Duodenal mucosa (tissue), 2 donors: Measurements from ENCODE around the gene FRS3.
"Not testable (repeated sequence)": the region's sequence is repeated elsewhere in the genome, so short reads cannot be mapped to it uniquely, and the experiment has no call there.

Experiments
- H3K27ac ChIP-seq: one replicate; pipeline ENCODE4 v1.7.0; 2013; ENCODE audit warnings: low read depth, low read length
- H3K27me3 ChIP-seq, 2 donors: one replicate each; pipeline ENCODE4 v1.7.0; 2013; ENCODE audit warnings: low read length in 2 of 2, control low read depth in 1 of 2; ENCODE audit not compliant: insufficient read depth in 2 of 2, control insufficient read depth in 1 of 2
- H3K36me3 ChIP-seq, 2 donors: one replicate each; pipeline ENCODE4 v1.7.0; 2013; ENCODE audit warnings: low read length in 2 of 2, control low read depth in 1 of 2; ENCODE audit not compliant: insufficient read depth in 2 of 2, control insufficient read depth in 1 of 2
- H3K4me1 ChIP-seq, 2 donors: one replicate each; pipeline ENCODE4 v1.7.0; 2013; ENCODE audit warnings: low read length in 2 of 2, control low read depth in 1 of 2; ENCODE audit not compliant: insufficient read depth in 2 of 2, control insufficient read depth in 1 of 2
- H3K4me3 ChIP-seq, 2 donors: one replicate each; pipeline ENCODE4 v1.7.0; 2013; ENCODE audit warnings: low read length in 2 of 2, low read depth in 1 of 2
- H3K9ac ChIP-seq, 2 donors: one replicate each; pipeline ENCODE4 v1.7.0; 2013; ENCODE audit warnings: low read length in 2 of 2, low read depth in 1 of 2
- H3K9me3 ChIP-seq, 2 donors: one replicate each; pipeline ENCODE4 v1.7.0; 2013; ENCODE audit warnings: low read length in 2 of 2, control low read depth in 1 of 2; ENCODE audit not compliant: control insufficient read depth in 1 of 2

The FRS3 gene

DNA sequence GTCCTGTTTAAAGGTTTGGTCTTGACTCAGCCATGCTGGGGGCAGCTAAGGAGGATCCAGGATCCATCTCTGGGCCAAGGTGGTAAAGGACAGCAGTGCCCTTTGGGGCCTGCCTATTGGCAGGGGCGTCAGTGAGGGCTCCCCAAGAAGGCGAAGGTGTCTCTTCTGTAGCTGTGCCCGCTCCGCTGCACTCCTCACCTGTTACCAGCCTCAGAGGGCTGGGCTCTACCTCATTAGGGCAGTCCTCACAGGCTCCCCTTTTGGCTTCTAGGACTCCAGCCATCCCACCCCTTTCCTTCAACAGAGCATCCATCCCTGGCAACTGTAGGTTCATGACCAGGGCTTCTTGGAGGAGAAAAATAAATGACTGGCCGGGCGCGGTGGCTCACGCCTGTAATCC is 10.3 kb downstream of the FRS3 start:
- H3K27me3 ChIP-seq, result no peaks in the 10 kb centered on the region
- H3K27ac ChIP-seq, result no peak overlapping the region
- H3K4me1 ChIP-seq, result peaks cover 4 to 5% of the 10 kb centered on the region in 2 donors
- no peaks in the 10 kb centered on the region for H3K9me3 ChIP-seq
- H3K9ac ChIP-seq, result no peak overlapping the region
- H3K36me3 ChIP-seq, result peaks cover 7 to 30% of the 10 kb centered on the region in 2 donors
- H3K4me3 ChIP-seq, result no peak overlapping the region

DNA sequence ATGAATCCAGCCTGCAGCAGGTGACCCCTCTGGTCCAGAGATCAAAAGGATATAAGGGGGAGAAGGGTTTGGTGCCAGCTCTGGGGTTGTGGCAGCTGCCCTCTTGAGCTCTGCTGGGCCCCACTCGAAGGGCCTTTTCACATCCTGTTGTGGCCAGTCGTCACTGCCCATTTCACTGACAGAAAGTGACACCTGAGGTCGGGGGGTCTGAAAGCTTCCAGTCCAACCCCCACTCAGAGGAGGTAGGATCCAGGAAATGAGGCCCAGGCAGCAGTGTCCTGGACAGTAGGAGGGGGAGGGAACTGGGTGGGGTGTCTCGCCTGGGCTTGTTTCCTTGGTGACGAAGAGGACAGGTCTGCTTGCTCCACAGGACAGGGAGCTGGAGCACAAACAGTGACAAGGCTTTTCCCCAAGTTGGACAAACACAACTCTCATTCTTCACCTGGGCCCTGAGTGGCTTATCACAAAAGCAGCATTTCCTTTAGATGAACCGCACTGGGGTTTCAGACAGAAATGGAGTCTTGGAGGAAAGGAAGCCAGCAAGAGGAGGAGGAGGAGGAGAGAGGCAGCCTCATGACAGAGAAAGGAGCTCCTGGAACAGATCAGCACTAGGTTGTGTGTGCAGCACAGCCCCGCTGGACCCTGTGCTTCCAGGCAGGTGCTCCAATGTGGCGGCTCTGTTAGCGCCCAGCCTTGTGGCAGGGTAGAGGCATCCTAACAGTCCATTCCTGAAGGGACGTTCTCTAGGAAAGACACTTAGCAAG is 11.0 kb downstream of the FRS3 start:
- no peak overlapping the region for H3K9ac ChIP-seq
- H3K27me3 ChIP-seq, result no peaks in the 10 kb centered on the region

DNA sequence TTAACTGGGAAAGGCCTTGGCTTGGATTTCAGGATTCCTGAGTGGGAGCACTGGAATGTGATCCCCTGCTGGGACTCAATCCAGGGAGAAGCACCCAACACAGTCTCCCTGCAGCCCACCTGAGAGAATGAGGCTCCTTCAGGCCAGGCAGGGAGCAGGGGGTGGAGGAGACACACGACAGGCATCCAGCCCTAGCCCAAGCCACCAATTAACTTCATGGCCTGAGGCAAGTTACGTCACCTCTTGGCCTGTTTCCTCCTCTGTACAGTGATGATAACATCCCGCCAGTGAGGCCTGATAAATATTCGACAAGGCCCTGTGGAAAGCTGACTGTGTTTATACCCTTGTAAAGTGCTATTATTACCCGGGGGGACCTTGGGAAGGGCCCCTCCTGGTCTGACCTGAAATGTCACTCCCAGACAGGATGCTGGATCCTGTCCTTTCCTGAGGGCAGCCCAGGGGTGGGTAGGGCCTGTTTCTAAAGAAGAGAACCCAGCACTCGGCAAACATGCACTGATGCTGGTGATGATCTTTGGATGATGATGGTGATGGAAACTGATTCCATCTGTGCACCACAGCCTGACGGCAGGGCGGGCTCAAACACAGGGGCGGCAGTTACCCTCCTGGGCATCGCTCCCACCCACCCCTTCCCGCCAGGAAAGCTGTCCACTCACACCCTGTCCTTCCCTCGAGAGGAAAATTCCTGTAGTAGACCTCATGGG is 12.4 kb downstream of the FRS3 start:
- Histone ChIP-seq H3K9ac (no peak overlapping the region), H3K4me3 (no peak overlapping the region), H3K27me3 (no peaks in the 10 kb centered on the region), H3K4me1 (peaks cover 4 to 5% of the 10 kb centered on the region in 2 donors), H3K27ac (no peak overlapping the region), H3K36me3 (peaks cover 0 to 19% of the 10 kb centered on the region in 2 donors), H3K9me3 (no peaks in the 10 kb centered on the region)

More for the DNA sequence above, 11.0 kb downstream of the FRS3 start:
- Histone ChIP-seq H3K4me3 (no peak overlapping the region), H3K27ac (no peak overlapping the region), H3K9me3 (no peaks in the 10 kb centered on the region), H3K36me3 (peaks cover 6 to 26% of the 10 kb centered on the region in 2 donors), H3K4me1 (peaks cover 4 to 5% of the 10 kb centered on the region in 2 donors)

DNA sequence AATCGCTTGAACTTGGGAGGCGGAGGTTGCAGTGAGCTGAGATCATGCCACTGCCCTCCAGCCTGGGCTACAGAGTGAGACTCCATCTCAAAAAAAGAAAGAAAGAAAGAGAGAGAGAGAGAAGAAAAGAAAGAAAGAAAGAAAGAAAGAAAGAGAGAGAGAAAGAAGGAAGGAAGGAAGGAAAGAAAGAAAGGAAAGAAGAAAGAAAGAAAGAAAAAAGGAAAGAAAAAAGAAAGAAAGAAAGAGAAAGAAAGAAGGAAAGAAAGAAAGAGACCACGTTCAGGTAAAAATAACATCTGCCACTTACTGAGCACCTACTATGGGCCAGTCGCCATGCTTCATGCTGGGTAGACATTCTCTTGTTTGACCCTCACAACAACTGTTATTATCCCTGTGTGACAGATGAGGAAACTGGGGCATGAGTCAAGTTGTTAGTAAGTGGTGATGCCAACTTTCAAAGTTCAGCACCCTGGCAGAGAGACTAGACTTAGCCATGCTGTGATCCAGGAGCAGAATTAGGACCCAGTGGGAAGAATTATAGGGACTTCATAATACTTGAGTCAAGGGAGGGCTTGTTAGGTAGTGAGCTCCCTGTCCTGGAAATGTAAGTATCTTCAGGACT is 13.5 kb downstream of the FRS3 start:
- not testable (repeated sequence) for H3K27me3 ChIP-seq, H3K4me3 ChIP-seq, H3K36me3 ChIP-seq, H3K9ac ChIP-seq, H3K27ac ChIP-seq, H3K4me1 ChIP-seq, H3K9me3 ChIP-seq

DNA sequence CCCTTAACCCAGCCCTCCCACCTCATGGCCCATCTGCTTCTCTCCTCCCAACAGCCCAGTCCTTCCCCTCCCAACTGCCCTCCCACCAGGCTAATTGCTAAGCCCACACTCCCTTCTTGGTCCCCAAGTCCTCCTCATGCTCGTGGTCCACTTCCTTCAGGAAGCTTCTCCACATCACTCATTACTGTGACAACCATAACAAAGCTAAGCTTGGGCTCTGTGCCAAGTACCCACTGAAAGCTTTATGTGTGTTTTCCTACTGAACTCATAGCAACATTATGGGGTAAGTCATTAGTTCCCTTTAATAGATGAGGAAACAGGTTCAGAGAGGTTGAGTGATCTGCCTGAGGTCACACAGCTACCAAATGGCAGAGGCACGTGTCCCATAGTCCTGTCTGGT is 16.2 kb downstream of the FRS3 start:
- Histone ChIP-seq H3K4me3 (no peak overlapping the region), H3K27me3 (no peaks in the 10 kb centered on the region), H3K9me3 (no peaks in the 10 kb centered on the region), H3K9ac (no peak overlapping the region), H3K36me3 (no peaks in the 10 kb centered on the region), H3K27ac (no peak overlapping the region), H3K4me1 (peaks cover 4 to 5% of the 10 kb centered on the region in 2 donors)

DNA sequence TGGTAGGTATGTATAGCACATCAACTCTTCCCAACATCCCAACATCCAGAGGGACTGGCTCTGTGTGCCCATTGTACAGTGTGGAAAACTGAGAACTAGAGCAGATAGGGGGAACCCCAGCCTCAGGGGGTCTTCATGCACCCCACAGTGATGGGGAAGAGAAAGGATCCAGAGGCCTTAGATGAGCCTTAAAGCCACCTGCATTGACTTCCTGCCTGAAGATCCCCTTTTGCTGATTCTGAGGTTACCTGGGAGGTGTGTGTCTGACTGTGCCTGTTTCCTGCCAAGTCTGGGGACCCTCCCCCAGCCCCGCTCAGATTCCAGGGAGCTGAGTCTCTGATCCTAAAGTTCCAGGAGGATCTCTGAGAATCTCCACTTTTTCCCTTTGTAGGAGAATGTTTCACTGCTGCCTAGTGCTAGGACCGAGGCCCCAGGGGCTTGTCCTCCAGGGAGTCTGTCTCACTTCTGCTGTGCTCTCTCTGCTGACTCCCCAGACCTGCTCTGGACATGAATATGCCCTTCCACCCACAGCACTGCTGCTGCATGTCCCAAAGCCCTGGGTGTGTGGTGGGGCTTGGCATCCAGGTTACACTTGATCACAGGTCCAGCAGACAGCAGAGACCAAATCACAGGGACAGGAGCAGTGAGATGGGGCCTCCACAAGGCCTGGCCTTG is 19.7 kb downstream of the FRS3 start:
- no peaks in the 10 kb centered on the region for H3K27me3 ChIP-seq
- no peak overlapping the region for H3K4me3 ChIP-seq
- no peaks in the 10 kb centered on the region for H3K4me1 ChIP-seq
- no peak overlapping the region for H3K9ac ChIP-seq
- no peak overlapping the region for H3K27ac ChIP-seq
- no peaks in the 10 kb centered on the region for H3K36me3 ChIP-seq
- H3K9me3 ChIP-seq, result no peaks in the 10 kb centered on the region

DNA sequence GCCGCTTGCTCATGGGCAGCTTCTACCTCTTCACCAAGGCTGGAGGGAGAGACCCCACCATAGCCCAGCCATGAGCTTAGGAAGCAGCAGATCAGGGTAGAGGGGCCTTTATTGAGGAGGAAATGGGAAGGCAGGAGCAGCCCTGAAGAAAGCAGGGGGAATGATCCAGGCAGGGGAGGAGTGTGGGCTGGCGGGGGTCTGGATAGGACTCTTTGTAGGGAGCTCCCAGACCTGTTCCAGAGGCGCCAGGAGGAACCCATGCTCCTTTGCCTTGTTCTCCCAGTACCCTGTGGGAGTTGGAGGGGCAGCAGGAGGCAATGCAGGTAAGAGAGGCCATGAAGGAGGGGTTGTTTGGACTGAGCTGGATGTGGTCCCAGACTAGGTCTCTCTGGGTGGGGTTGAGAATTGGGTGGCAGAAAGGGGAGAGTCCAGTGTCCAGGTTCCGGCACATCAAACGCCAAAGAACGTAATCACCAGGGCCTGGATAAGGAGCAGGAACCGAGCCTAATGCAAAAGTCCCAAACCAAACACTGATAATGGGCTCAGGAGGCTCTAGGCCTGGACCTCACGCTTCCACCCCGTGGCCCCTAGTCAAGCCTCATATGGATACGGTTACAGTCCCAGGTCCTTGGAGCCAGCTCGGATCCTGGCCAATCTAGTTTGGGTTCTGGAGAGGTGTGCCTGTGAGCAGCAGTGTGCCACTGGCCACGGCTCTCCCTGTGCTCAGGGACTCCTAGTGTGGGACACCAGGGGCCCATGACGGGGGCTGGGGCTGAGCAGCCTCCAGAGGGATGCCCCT is 20.4 kb downstream of the FRS3 start:
- H3K36me3 ChIP-seq, result no peaks in the 10 kb centered on the region
- H3K9me3 ChIP-seq, result no peaks in the 10 kb centered on the region
- no peak overlapping the region for H3K9ac ChIP-seq
- no peaks in the 10 kb centered on the region for H3K27me3 ChIP-seq
- no peaks in the 10 kb centered on the region for H3K4me1 ChIP-seq
- no peak overlapping the region for H3K27ac ChIP-seq
- H3K4me3 ChIP-seq, result no peak overlapping the region

DNA sequence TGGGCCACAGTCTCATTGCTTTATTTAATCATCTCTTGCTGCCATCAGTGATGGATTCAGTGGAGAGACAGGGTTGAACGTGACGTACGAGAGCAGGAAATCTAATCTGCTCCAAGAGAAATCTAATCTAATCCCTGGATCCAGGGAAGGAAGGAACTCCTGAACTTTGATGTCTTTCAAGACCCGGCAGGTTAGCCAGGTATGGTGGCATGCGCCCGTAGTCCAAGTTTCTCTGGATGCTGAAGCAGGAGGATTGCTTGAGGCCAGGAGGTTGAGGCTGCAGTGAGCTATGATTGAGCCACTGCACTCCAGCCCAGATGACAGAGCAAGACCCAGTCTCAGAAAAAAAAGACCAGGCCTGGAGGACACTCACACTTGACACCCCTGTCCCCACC is 21.1 kb downstream of the FRS3 start:
- Histone ChIP-seq H3K4me3 (no peak overlapping the region), H3K4me1 (no peaks in the 10 kb centered on the region), H3K9ac (no peak overlapping the region), H3K27me3 (no peaks in the 10 kb centered on the region), H3K36me3 (no peaks in the 10 kb centered on the region), H3K9me3 (no peaks in the 10 kb centered on the region), H3K27ac (no peak overlapping the region)

DNA sequence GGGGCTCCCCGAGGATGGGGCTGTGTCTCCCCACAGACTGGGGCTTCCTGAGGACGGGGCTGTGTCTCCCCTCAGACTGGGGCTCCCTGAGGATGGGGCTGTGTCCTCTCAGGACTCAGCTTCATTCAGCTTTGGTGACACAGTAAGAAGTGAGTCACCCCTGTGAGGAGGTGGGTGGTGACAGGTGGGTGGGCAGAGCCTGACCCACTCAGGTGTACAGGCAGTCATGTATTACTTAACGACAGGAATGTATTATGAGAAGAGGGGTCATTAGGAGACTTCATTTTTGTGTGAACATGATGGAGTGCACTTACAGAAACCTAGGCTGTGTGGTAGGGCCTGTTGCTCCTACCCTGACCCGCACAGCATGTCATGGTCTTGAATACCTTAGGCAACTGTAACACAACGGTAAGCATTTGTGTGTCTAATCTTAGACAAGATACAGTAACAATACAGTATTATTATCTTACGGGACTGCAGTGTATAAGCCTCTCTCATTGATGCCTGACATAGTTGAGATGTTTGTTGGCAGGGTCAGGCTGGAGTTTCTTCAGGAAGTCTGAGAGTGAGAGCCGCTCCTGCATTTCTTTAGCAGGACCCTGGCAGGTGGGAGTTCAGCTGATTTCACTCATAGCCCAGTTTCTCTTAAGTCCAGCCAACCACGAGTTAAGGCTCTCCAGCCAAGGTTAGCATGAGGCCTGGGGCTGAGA is 21.6 kb downstream of the FRS3 start:
- Histone ChIP-seq H3K36me3 (no peaks in the 10 kb centered on the region), H3K4me1 (no peaks in the 10 kb centered on the region), H3K9me3 (no peaks in the 10 kb centered on the region), H3K27ac (no peak overlapping the region), H3K9ac (no peak overlapping the region), H3K4me3 (no peak overlapping the region), H3K27me3 (no peaks in the 10 kb centered on the region)
